ENCODE results near the gene DDX6.
A peak's percentile ranks its signal among the peaks of the same experiment; 100 is the strongest.
"Not testable (repeated sequence)": the region's sequence is repeated elsewhere in the genome, so short reads cannot be mapped to it uniquely, and the experiment has no call there.

Gene DDX6

GRCh38 chr11:118791961-118792569, 1.1 kb upstream of the DDX6 start:
- no peak for TF ChIP-seq CTCF (IDR thresholded peaks at IDR 0.05; ENCODE audit: low read depth, low read length, missing control alignments)
- H3K4me3 ChIP-seq (ENCODE audit: low read depth, low read length), result peak overlapping the region; percentile 83
- no peak for DNase-seq (ENCODE audit: low read depth)

- TF ChIP-seq CTCF (IDR thresholded peaks at IDR 0.05; ENCODE audit: low read depth, low read length, missing control alignments), result peak; percentile 56
- DNase-seq (ENCODE audit: low read depth), result peak; percentile 33
- peak overlapping the region; percentile 83 for H3K4me3 ChIP-seq (ENCODE audit: low read depth, low read length)
These were observed 430 bp downstream of the DDX6 start for GRCh38 chr11:118790357-118791110.

GRCh38 chr11:118789501-118790356, 1.2 kb downstream of the DDX6 start:
- peak overlapping the region; percentile 83 for H3K4me3 ChIP-seq (ENCODE audit: low read depth, low read length)
- peak; percentile 26 for TF ChIP-seq CTCF (IDR thresholded peaks at IDR 0.05; ENCODE audit: low read depth, low read length, missing control alignments)
- DNase-seq (ENCODE audit: low read depth), result peak; percentile 49

GRCh38 chr11:118786657-118787056, 4.3 kb downstream of the DDX6 start:
- no peak for TF ChIP-seq CTCF (IDR thresholded peaks at IDR 0.05; ENCODE audit: low read depth, low read length, missing control alignments)
- DNase-seq (ENCODE audit: low read depth), result no peak
- H3K4me3 ChIP-seq (ENCODE audit: low read depth, low read length), result peak overlapping the region; percentile 27; the same call in 1 of the 2 replicates

DNA sequence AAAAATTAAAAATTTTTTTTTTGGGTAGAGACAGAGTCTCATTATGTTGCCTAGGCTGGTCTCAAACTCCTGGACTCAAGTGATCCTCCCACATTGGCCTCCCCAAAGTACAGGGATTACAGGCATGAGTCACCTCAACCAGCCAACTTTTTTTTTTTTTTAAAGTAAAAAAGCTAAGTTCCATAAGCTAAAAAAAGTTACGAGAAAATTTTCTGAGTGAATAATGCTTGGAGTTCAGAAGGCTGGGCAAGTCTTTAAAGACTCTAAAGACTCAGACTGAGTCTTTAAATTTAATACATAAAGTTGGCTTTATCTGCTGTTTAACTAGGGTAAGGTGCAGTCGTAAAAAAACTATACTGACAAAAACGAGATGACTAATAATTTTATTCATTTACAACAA, 5.6 kb downstream of the DDX6 start:
- no peak overlapping the region for H3K4me3 ChIP-seq (ENCODE audit: low read depth, low read length)
- no peak for DNase-seq (ENCODE audit: low read depth)
- TF ChIP-seq CTCF (IDR thresholded peaks at IDR 0.05; ENCODE audit: low read depth, low read length, missing control alignments), result no peak

DNA sequence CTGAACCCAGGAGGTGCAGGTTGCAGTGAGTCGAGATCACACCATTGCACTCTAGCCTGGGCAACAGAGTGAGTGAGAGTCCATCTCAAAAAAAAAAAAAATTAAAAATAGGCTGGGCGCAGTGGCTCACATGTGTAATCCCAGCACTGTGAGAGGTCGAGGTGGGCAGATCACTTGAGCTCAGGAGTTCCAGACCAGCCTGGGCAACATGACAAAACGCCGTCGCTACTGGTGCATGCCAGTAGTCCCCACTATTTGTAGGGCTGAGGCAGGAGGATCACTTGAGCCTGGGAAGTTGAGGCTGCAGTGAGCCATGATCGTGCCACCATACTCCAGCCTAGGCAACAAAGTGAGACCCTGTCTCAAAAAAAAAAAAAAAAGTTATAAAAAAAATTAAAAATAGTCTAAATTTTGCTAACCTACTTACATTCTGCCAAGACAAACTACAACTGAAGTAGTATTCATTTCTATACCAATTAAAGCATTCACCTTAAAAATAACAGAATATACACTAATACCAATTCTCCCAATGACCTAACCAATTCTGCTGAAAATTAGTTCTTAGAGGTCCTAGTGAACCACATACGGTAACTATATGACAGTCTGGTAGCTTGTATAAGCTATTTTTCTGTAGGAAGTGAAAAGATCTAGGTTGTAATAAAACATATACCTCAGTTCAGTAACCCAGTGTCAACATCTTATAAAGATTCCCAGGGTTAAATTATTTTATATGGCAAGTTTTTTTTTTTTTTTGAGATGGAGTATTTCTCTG, 7.1 kb downstream of the DDX6 start:
- no peak overlapping the region for H3K4me3 ChIP-seq (ENCODE audit: low read depth, low read length)
- DNase-seq (ENCODE audit: low read depth), result no peak
- no peak for TF ChIP-seq CTCF (IDR thresholded peaks at IDR 0.05; ENCODE audit: low read depth, low read length, missing control alignments)

- not testable (repeated sequence) for DNase-seq (ENCODE audit: low read depth); H3K4me3 ChIP-seq (ENCODE audit: low read depth, low read length)
These were observed 7.6 kb downstream of the DDX6 start for GRCh38 chr11:118783324-118783723.

Measured in GM12864 (cell line).